K562 (cell line): ENCODE results near the gene SLC29A2. TPM values are rescaled to one million over a fixed set of nuclear protein-coding genes. Genes with fewer than 3 reads are reported as not detected.

Experiments
- CBFA2T3 ChIP-seq: fragments of 450-650 bp; IDR thresholded peaks from 2 replicates; pipeline ENCODE4 v1.6.1; 2017
- CREB1 ChIP-seq, 2 experiments: sonication (generic) in 1 of 2; formaldehyde crosslinking in 1 of 2; IDR thresholded peaks; 2 replicates each; pipeline versions ENCODE4 v1.6.1 to v1.8.0; 2012 to 2022; ENCODE audit warnings: inconsistent platforms in 1 of 2, mild to moderate bottlenecking in 1 of 2, missing genetic modification reagents in 1 of 2, moderate library complexity in 1 of 2
- DMBX1 ChIP-seq: fragments of 250-450 bp; sonication (Bioruptor Pico); IDR thresholded peaks from 2 replicates; pipeline ENCODE4 v1.8.0; 2022; ENCODE audit warnings: inconsistent platforms, mild to moderate bottlenecking, moderate library complexity, borderline replicate concordance
- GTF2E2 ChIP-seq: fragments of 200-800 bp; sonication (Bioruptor generic); IDR thresholded peaks from 2 replicates; pipeline ENCODE4 v1.6.1; 2016; ENCODE audit warnings: missing genetic modification characterization, missing compliant biosample characterization
- HCFC1 ChIP-seq: IDR thresholded peaks from 2 replicates; pipeline ENCODE4 v1.6.1; 2012; ENCODE audit warnings: low read depth, low read length, improper control_type of control experiment
- HDAC3 ChIP-seq: fragments of 450-650 bp; IDR thresholded peaks from 2 replicates; pipeline ENCODE4 v1.6.1; 2018; ENCODE audit warnings: borderline replicate concordance, mild to moderate bottlenecking, moderate library complexity; ENCODE audit not compliant: partially characterized antibody
- HIVEP1 ChIP-seq: fragments of 250-450 bp; sonication (Bioruptor Pico); IDR thresholded peaks from 2 replicates; pipeline ENCODE4 v1.4.0; 2020; ENCODE audit warnings: mild to moderate bottlenecking
- IRF2 ChIP-seq: sonication (generic); formaldehyde crosslinking; IDR thresholded peaks from 2 replicates; pipeline ENCODE4 v1.8.1; 2022; ENCODE audit warnings: mild to moderate bottlenecking, missing genetic modification reagents
- JUN ChIP-seq, 2 experiments: sonication (generic) in 1 of 2; formaldehyde crosslinking in 1 of 2; IDR thresholded peaks; 2 replicates each; pipeline versions ENCODE4 v1.6.1 to v1.8.0; 2012 to 2022; ENCODE audit warnings: borderline replicate concordance in 2 of 2, mild to moderate bottlenecking in 2 of 2, improper control_type of control experiment in 1 of 2, low read depth in 1 of 2, low read length in 1 of 2, missing genetic modification reagents in 1 of 2
- MEF2D ChIP-seq: conservative IDR thresholded peaks from 2 replicates; pipeline ENCODE4 v1.6.1; 2016; ENCODE audit warnings: low read depth, missing genetic modification characterization, missing compliant biosample characterization
- NEUROD1 ChIP-seq: fragments of 150-350 bp; IDR thresholded peaks from 2 replicates; pipeline ENCODE4 v1.6.1; 2014; ENCODE audit warnings: borderline replicate concordance, low read length, low read depth; ENCODE audit not compliant: partially characterized antibody
- PRMT5 ChIP-seq: sonication (generic); formaldehyde crosslinking; IDR thresholded peaks from 2 replicates; pipeline ENCODE4 v1.5.0; 2020; ENCODE audit warnings: missing genetic modification reagents
- RCOR1 ChIP-seq, 2 experiments: IDR thresholded peaks; 2 replicates each; pipeline ENCODE4 v1.6.1; 2012; ENCODE audit warnings: low read depth in 2 of 2, low read length in 2 of 2, borderline replicate concordance in 1 of 2, improper control_type of control experiment in 1 of 2
- SREBF2 ChIP-seq: sonication (generic); formaldehyde crosslinking; IDR thresholded peaks from 2 replicates; pipeline ENCODE4 v1.4.0; 2020; ENCODE audit warnings: mild to moderate bottlenecking, missing genetic modification reagents
- TEAD4 ChIP-seq, 2 experiments: sonication (generic) in 1 of 2; formaldehyde crosslinking in 1 of 2; IDR thresholded peaks; 2 replicates each; pipeline versions ENCODE4 v1.6.1 to v1.8.0; 2012 to 2022; ENCODE audit warnings: borderline replicate concordance in 1 of 2, inconsistent platforms in 1 of 2, low read length in 1 of 2, mild to moderate bottlenecking in 1 of 2, missing genetic modification reagents in 1 of 2
- ZEB2 ChIP-seq: fragments of 450-650 bp; IDR thresholded peaks from 2 replicates; pipeline ENCODE4 v1.6.1; 2016
- ZNF175 ChIP-seq: fragments of 200-800 bp; sonication (Bioruptor generic); IDR thresholded peaks from 2 replicates; pipeline ENCODE4 v1.6.1; 2016; ENCODE audit warnings: low read depth, mild to moderate bottlenecking, missing genetic modification characterization, missing compliant biosample characterization
- ZNF263 ChIP-seq: sonication (generic); formaldehyde crosslinking; IDR thresholded peaks from 2 replicates; pipeline ENCODE4 v1.8.0; 2022; ENCODE audit warnings: mild to moderate bottlenecking, missing genetic modification reagents, borderline replicate concordance
- ZNF347 ChIP-seq: fragments of 450-650 bp; formaldehyde crosslinking; IDR thresholded peaks from 2 replicates; pipeline ENCODE4 v1.4.0; 2020; ENCODE audit warnings: low read depth, mild to moderate bottlenecking, moderate library complexity
- ZNF436 ChIP-seq: fragments of 250-450, 450-650 bp; sonication (Bioruptor Pico); formaldehyde crosslinking; IDR thresholded peaks from 2 replicates; pipeline ENCODE4 v1.7.0; 2020; ENCODE audit warnings: mild to moderate bottlenecking
- polyA plus RNA-seq, 8 experiments: library from polyadenylated mRNA; depleted of rRNA in 4 of 8; stranded (reverse) in 5 of 8; unstranded in 3 of 8; fragments of >200 nt; fragmentation: Nextera tagmentation in 2 of 8; fragmentation: Illumina TruSeq in 1 of 8; extraction: Ambion mirVana in 2 of 8; extraction: Trizol in 1 of 8; gene quantifications; 2 replicates each; pipeline versions ENCODE4 v1.2.1 to v1.2.3, GENCODE V29; 2011 to 2014; ENCODE audit warnings: inconsistent platforms in 1 of 8, missing spikeins in 1 of 8
- total RNA-seq, 7 experiments: library from RNA; depleted of rRNA in 6 of 7; stranded (reverse); fragments of >200 nt in 6 of 7; fragmentation: Illumina TruSeq in 2 of 7; extraction: Trizol in 2 of 7; gene quantifications; 2 replicates each; pipeline versions ENCODE4 v1.2.1 to v1.2.3, GENCODE V29; 2011 to 2021; ENCODE audit warnings: low replicate concordance in 1 of 7
- TF ChIP-seq, protein P1 (sequence below): fragments of 200-800 bp; sonication (Bioruptor generic); IDR thresholded peaks from 2 replicates; pipeline ENCODE4 v1.6.1; 2017; ENCODE audit warnings: missing genetic modification characterization, missing compliant biosample characterization
- TF ChIP-seq, protein P2 (sequence below), 2 experiments: fragments of 450-650 bp; conservative IDR thresholded peaks; 2 replicates each; pipeline ENCODE4 v1.6.1; 2017; ENCODE audit warnings: mild to moderate bottlenecking in 2 of 2, moderate library complexity in 2 of 2
- TF ChIP-seq, protein P3 (sequence below): sonication (generic); formaldehyde crosslinking; IDR thresholded peaks from 2 replicates; pipeline ENCODE4 v1.8.0; 2022; ENCODE audit warnings: mild to moderate bottlenecking, missing genetic modification reagents

The SLC29A2 gene
- total and polyA plus RNA-seq, 9 of the 15 experiments (the other 6 are each of a cell fraction or from before 2014, with no cell fraction given), result 2.4 to 48.6 (median 14.2) TPM

DNA sequence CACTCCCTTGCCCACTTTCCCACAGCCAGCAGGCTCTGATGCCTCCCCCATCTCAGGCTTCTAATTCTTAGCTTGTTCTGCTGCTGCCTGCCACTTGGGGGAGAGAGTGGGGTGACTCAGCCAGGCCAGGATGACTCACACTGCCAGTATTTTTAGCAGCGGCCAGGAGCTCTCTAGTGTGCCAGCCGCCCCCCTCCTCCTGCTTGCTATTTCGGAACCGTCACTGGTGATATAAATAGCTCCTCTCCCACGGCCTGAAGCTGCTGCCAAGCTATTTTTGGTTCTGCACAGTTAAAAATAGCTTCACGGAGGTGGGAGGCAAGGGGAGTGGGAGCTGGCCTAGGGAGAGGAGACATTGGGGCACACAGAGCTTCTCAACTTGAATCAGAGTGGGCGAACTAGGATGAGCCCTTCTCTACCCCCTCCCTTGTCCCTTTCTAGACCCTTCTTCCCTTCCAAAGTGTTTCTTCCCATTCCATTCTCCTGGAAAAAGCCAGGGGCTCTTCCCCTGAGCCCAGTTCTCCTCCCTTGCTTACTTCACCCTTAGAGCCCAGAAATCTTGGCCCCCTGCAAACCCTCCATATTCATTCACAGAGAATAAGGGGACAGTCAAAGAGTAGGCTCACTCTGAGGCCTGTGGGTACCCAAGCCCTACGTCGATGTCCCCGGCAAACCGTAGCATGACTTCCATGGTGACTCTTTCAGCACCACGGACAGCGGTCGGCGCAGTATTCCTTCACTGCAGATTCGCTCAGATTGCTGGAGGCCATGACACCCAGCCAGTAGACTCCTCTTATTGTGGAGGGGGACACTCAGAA is 46.8 kb upstream of the SLC29A2 start (continued):
- TF ChIP-seq, protein P1, sequence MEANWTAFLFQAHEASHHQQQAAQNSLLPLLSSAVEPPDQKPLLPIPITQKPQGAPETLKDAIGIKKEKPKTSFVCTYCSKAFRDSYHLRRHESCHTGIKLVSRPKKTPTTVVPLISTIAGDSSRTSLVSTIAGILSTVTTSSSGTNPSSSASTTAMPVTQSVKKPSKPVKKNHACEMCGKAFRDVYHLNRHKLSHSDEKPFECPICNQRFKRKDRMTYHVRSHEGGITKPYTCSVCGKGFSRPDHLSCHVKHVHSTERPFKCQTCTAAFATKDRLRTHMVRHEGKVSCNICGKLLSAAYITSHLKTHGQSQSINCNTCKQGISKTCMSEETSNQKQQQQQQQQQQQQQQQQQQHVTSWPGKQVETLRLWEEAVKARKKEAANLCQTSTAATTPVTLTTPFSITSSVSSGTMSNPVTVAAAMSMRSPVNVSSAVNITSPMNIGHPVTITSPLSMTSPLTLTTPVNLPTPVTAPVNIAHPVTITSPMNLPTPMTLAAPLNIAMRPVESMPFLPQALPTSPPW (CRISPR knock-in tag), result peak; percentile 90
- peak; percentile 100 for TF ChIP-seq MEF2D (tag)
- TF ChIP-seq ZNF436 (CRISPR knock-in tag), result no peak
- no peak for TF ChIP-seq TEAD4 (IDR thresholded peaks at IDR 0.05; ENCODE audit: low read length)
- 0 out of 2 replicates have a peak, but pooled peaks have one; percentile 49 for TF ChIP-seq TEAD4 (CRISPR knock-in tag; IDR thresholded peaks at IDR 0.05; ENCODE audit: borderline replicate concordance)
- TF ChIP-seq NEUROD1, result no peak
- TF ChIP-seq GTF2E2, result 0 out of 2 replicates have a peak, but pooled peaks have one; percentile 26
- peak; percentile 45; the same call in 1 of the 2 replicates for TF ChIP-seq HCFC1
- peak; percentile 57 for TF ChIP-seq HDAC3
- TF ChIP-seq RCOR1 (IDR thresholded peaks at IDR 0.05; ENCODE audit: borderline replicate concordance in 1 of 2, low read depth in 2 of 2, low read length in 2 of 2), result peak in 1 of 2 experiments; percentile 85; a peak in 2 of 4 replicates
- no peak for TF ChIP-seq IRF2
- TF ChIP-seq SREBF2, result 0 out of 2 replicates have a peak, but pooled peaks have one; percentile 10
- TF ChIP-seq JUN (IDR thresholded peaks at IDR 0.05; ENCODE audit: borderline replicate concordance, low read depth, low read length), result peak; percentile 94
- no peak for TF ChIP-seq JUN (CRISPR knock-in tag; IDR thresholded peaks at IDR 0.05; ENCODE audit: borderline replicate concordance)
- TF ChIP-seq ZNF175 (CRISPR knock-in tag), result 0 out of 2 replicates have a peak, but pooled peaks have one; percentile 27
- TF ChIP-seq, protein P2, sequence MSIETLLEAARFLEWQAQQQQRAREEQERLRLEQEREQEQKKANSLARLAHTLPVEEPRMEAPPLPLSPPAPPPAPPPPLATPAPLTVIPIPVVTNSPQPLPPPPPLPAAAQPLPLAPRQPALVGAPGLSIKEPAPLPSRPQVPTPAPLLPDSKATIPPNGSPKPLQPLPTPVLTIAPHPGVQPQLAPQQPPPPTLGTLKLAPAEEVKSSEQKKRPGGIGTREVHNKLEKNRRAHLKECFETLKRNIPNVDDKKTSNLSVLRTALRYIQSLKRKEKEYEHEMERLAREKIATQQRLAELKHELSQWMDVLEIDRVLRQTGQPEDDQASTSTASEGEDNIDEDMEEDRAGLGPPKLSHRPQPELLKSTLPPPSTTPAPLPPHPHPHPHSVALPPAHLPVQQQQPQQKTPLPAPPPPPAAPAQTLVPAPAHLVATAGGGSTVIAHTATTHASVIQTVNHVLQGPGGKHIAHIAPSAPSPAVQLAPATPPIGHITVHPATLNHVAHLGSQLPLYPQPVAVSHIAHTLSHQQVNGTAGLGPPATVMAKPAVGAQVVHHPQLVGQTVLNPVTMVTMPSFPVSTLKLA (conservative IDR thresholded peaks at IDR 0.05), result 0 out of 4 replicates have a peak, but pooled peaks of 1 of the 2 experiments have one; percentile 39
- TF ChIP-seq HIVEP1 (CRISPR knock-in tag), result no peak
- no peak for TF ChIP-seq ZNF347
- peak; percentile 19; the same call in 1 of the 2 replicates for TF ChIP-seq CBFA2T3
- TF ChIP-seq, protein P3, sequence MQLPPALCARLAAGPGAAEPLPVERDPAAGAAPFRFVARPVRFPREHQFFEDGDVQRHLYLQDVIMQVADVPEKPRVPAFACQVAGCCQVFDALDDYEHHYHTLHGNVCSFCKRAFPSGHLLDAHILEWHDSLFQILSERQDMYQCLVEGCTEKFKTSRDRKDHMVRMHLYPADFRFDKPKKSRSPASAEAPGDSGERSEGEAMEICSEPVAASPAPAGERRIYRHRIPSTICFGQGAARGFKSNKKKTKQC, result peak; percentile 95
- no peak for TF ChIP-seq ZEB2
- peak; percentile 33; the same call in 1 of the 2 replicates for TF ChIP-seq DMBX1 (CRISPR knock-in tag)
- TF ChIP-seq CREB1 (IDR thresholded peaks at IDR 0.05), result no peak
- peak; percentile 57 for TF ChIP-seq CREB1 (CRISPR knock-in tag; IDR thresholded peaks at IDR 0.05)
- peak; percentile 62; the same call in 1 of the 2 replicates for TF ChIP-seq ZNF263
- TF ChIP-seq PRMT5 (CRISPR knock-in tag), result peak; percentile 92
